NCI-H748 (cell line): ENCODE results near the gene DTX2.
"Not testable (repeated sequence)": the region's sequence is repeated elsewhere in the genome, so short reads cannot be mapped to it uniquely, and the experiment has no call there.

Source experiments
- DNase-seq: peaks from one replicate; lab custom pipeline; 2025; ENCODE audit not compliant: unreplicated experiment; lab: John Stamatoyannopoulos, UW

DTX2 gene

DNA sequence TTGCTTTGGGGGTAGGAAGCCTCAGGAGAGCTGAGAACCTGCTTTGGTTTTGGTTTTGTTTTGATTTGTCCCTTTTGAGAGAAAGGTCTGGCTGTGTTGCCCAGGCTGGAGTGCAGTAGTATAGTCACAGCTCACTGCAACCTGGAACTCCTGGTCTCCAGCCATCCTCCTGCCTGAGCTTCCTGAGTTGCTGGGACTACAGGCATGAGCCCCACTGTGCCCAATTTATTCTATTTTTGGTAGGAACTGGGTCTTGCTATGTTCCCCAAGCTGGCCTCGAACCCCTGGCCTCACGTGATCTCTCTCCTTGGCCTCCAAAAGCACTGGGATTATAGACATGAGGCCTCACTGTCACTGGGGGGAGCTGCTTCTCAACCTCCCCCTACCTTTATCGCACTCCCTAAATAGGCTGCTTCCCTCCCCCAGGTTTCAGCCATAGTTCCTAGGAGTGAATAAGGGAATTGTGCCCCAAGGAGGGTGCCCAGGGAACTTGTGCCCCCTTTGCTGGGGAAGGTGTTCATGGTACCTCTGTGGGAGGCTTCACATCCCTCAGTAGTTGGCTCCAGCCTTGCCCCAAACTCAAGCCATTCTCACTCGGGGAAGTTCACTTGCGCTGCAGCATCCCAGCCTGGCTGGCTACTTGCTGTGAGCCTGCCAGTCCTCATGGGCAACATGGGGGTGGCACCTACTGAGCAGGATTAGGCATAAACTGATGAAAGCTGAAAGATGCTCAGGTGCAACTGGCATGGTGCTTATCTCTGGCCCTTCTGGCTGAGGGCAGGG is 18.7 kb upstream of the DTX2 start:
- DNase-seq, result not testable (repeated sequence)

DNA sequence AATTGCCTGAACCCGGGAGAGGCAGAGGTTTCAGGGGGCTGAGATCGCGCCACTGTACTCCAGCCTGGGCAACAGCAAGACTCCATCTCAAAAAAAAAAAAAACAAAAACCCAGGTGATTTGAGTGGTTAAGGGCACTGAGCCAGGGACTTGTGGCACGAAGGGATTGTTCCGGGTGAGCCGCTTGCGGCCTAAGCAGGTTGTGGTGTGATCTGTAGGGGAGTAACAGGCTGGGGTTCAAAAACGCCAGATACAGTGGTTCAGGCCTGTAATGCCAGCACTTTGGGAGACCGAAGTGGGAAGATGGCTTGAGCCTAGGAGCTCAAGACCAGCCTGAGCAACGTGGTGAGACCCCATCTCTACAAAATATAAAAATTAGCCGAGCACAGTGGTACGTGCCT is 17.7 kb upstream of the DTX2 start:
- not testable (repeated sequence) for DNase-seq

DNA sequence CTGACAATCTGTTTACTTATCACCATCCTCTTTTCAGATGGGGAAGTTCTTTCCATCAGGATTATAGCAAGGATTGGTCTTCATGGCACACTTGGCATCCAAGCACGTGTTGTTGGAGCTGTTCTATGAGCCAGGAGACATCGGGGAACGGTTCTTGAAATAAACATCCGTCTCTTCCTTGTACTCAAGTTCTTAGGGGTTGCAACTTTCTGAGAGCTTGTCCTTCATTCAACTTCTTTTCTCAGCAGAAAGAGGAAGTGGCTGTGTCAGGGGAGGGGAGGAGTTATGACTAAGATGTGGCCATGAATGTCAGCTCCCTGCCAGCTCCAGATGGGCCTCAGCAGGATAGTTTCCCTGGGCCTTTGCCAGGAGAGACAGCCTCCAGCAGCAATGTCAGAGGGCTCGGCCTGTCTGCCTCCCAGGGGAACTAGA is 15.9 kb upstream of the DTX2 start:
- not testable (repeated sequence) for DNase-seq

DNA sequence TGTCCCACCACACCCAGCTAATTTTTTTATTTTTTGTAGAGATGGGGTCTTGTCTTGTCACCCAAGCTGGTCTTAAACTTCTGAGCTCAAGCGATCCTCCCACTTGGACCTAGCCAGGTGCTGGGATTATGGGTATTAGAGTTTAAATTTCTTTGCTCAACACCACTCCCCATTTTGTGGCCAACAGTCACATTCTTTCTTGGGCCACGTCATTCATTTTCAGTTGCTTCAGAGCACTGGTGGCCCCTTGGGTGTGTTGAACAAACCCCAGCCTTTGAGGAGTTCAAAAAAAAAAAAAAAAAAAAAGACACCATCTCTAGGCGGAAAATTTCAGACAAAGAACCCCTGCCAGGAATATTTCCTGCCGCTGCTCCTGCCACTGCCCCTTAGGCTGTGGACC is 4.5 kb upstream of the DTX2 start:
- DNase-seq, result not testable (repeated sequence)

DNA sequence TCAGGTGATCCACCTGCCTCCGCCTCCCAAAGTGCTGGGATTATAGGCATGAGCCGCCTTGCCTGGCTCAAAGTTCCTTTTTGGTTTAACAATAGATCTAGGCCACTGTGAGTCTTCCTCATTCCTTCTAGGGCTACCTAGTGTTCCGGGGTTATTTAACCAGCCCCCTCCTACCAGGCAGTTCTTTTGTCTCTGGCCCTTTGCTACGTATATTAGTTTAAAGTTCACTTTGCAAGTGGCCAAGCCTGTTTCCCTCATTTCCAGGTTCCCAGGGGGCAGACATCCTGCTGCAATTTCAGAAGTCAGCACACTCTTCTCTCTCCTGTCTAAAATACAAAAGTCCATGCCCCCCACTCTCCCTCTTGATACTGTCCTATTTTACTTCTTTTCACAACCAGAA is 3.0 kb upstream of the DTX2 start:
- not testable (repeated sequence) for DNase-seq

DNA sequence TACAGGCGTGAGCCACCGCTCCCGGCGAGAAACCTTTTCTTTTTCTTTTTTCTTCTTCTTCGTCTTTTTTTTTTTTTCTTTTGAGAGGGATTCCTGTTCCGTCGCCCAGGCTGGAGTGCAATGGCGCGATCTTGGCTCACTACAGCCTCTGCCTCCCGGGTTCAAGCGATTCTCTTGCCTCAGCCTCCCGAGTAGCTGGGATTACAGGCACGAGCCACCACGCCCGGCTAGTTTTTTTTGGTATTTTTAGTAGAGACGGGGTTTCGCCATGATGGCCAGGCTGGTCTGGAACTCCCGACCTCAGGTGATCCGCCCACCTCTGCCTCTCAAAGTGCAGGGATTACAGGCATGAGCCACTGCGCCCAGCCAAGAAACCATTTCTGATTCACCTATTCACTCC is 742 bp upstream of the DTX2 start:
- not testable (repeated sequence) for DNase-seq

DNA sequence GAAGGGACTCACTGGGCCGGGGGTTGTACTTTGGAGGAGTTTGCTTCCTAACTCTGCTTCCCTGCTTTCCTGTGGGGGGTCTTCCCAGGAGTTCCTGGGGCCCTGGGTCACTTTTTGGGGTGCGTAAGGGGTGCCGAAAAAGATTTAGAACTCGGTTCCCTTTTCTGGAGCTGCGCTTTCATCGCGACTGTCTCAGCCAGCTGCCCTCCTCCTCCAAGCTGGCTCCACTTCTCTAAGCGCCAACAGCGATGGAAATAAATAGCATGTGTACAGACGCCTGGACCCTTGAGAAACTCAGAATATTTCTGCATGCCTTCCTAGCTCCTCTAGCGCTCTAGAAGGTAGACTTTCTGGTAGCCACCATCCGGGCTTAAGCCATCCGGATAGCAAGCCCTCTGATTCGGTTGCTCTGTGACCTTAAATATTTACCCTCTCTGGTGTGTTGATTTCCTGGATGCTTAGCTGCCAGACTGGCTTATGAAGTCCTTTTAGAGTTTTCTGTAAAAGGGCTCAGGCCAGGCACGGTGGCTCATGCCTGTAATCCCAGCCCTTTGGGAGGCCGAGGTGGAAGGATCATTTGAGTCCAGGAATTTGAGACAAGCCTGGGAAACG is 868 bp downstream of the DTX2 start:
- DNase-seq, result not testable (repeated sequence)

DNA sequence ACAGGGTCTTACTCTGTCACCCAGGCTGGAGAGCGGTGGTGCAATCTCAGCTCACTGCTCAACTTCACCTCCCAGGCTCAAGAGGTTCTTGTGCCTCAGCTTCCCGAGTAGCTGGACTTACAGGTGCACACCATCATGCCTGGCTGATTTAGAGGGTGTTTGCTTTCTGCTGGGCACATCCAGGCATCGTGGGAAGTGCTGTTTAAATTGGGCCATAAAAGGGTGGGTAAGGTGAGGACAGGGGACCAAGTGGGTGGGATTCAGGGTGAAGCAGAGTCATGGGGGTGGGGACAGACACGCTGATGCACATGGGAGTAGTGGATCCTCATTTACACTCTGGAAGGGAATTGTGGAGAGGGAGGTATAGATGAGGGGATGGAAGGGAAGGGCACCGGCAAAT is 3.5 kb downstream of the DTX2 start:
- not testable (repeated sequence) for DNase-seq

DNA sequence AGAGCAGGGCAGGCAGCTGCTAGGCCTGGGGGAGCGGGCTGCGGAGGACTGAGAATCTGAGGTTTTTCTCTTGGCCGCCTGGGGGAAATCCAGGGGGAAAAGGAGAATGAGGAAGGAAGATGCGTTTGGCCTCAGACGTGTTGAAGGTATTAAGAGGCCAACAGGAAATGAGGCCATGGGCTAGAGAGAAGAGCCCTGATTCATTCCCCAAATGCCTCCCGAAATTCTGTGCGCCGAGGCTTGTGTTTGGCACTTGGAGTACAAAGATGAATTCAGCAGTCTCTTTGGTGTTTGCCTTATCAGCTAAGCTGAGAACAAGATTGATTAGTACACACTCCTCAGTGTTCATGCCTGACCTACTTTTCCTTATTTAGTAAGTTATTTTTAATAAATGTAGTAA is 4.4 kb downstream of the DTX2 start:
- DNase-seq, result not testable (repeated sequence)

DNA sequence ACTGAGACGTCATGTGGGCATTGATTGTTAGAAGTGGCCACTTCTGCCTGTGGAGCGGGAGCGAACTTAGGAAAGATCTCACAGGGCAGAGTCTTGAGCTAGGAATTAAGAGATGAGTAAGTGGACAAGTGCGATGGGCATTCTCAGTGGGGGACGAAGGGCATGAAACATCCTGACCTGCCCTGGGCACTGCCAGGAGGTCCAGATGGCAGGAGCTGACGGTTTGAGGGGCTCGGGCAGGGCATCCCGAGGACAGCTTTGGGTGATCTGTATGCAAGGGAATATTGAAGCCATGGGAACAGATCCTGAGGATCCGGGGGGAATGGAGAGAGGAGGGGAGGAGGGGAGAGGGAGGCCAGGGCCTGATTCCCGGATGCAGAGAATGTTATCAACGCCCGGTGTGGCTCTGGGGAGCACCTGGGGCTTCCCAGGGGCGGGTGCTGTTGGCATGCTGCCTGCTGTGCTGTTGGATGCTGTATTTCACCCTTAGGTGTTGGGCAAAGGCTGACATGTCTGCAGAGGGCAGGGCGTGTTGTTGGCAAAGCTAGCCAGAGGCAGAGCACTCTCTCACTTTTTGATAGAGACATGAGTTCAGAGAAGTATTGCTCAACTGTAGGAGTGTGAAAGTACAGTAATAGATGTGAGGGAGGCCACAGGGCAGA is 6.4 kb downstream of the DTX2 start:
- DNase-seq, result not testable (repeated sequence)

DNA sequence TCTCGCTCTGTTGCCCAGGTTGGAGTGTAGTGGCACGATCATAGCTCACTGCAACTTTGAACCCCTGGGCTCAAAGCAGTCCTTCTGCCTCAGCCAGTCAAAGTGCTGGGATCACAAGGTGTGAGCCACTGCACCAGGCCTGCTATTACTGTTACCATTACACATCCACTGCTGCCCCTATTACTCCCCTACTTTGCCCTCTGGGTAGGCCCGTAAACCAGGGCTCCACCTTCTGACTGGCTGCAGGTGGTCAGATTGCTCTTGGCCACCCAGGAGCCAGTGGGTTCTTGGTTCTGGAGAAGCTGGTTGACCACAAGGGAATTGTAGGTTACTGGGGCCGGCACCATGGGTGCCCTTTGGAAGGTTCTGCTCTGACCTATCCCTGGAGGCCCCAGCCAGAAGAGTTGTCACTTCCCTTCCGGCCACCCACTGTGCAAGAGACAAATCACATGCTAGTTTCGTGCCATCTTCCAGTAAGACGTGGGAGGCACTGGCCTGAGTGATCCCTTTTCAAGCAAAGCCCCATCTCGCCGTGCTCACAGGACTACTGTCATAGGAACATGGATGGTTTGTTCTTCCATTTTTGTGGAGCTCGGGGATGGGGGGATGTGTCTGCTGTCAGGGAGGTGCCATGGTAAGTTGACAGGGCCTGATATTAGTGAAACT is 10.2 kb downstream of the DTX2 start:
- DNase-seq, result not testable (repeated sequence)

DNA sequence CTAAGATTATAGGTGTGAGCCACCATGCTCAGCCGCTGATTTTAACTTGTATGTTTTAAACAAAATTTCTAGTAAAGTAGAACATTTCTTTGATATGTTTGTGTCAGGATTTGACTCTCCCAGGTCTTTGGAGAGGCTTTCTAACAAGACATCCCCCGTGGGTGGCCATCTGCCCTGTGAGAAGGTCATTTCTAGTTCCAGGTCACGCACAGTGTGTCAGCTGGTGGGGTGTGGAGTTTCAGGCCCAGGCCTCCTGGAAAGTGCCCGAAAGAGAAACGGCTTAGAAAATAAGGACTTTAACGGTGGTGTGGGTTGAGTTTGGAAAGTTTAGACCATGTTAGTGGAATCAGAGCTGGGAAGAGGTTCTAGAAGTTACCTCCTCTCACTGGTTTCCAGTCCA is 11.6 kb downstream of the DTX2 start:
- DNase-seq, result not testable (repeated sequence)

DNA sequence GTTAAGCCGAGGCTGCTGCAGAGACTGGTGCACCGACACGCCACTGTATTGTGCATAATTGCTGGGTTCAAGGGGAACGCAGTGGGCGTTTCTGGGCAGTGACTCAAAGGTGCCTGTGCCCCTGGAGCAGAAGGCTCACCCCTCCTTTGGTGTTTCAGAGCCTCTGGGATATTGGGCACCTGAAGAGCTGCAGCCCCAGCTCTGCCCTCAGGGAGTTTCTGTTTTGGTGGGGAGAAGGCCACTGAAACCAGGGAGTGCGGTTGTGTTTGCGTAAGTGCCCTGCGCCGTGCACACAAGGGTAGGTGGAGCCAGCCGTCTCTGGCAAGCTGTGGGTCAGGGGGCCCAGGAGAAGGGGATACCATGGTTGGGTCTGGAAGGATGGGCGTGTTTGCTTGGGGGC is 14.8 kb downstream of the DTX2 start:
- not testable (repeated sequence) for DNase-seq

DNA sequence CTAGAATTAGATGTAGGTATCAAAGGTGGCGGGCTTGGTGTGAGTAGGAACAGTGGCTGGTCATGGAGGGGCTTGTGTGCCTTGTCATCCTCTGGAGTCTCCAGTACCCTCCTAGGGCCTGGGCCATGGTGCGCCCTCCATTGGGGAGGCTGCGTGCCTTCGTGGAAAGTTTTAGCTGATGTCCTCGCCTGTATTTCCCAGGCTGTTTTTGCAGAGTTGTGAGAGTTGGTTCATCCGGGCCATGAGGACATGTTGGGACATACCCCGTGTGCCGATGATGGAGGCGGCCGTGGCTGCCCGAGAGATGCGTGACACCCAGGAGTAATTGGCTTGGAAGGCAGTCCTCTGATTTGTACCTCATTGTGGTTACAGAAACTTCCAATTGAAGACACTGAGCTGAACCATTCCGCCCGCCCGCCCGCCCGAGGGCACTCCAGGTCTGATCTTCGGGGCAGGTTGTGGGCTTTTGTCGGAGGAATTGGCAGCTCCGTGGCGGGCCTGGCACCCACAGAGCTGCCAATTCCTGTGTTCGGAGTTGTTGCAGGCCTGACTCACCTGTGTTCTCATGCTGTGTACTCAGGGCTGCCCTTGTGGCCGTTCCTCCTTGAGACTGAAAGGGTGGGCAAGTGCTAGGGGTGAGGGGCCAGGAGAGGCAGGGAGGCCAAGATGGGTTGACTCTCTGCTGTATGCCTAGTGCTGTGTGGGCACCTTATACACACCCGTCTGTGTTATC is 15.4 kb downstream of the DTX2 start:
- not testable (repeated sequence) for DNase-seq

DNA sequence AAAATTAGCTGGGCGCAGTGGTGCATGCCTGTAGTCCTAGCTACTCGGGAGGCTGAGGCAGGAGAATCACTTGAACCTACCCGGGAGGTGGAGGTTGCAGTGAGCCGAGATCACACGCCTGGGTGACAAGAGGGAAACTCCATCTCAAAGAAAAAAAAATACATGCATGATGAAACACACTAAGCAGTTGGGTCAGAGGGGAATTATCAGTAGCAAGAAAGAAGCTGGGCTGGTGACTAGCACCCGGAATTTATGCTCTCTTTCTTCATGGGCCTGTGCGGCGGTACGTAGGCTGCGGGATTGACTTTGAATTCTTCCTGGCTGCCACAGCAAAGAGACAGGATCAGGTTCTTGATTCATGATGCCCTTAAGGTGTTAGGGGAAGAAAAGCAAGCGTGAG is 18.1 kb downstream of the DTX2 start:
- DNase-seq, result not testable (repeated sequence)

DNA sequence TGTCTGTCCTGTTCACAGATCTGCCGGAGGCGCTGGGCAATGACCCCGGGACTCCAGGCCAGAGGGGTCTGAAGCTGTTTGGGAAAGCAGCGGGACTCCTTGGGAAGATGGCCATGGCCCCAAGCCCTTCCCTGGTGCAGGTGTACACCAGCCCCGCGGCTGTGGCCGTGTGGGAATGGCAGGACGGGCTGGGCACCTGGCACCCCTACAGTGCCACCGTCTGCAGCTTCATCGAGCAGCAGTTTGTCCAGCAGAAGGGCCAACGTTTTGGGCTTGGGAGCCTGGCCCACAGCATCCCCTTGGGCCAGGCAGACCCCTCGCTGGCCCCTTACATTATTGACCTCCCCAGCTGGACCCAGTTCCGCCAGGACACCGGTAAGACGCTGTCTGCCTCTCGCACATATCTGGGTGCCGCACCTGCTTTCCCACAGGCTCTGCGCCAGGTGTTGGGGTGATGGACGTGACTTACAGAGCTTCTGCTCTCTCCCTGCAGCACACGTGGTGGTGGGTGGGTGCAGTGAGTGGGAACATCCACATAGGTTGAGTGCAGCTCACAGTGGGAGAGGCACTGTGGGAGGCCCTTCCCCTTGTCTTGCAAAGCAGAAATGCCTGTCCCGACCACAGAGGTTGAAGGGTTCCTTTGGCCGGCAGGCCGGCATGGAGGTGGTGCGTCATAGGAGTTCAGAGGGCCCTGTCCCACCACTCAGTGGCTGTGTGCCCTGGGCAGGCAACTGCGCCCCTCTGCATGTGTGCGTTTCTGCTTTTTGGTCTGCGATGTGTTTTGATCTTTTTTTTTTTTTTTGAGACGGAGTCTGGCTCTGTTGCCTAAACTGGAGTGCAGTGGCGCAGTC is 19.1 kb downstream of the DTX2 start:
- not testable (repeated sequence) for DNase-seq

DNA sequence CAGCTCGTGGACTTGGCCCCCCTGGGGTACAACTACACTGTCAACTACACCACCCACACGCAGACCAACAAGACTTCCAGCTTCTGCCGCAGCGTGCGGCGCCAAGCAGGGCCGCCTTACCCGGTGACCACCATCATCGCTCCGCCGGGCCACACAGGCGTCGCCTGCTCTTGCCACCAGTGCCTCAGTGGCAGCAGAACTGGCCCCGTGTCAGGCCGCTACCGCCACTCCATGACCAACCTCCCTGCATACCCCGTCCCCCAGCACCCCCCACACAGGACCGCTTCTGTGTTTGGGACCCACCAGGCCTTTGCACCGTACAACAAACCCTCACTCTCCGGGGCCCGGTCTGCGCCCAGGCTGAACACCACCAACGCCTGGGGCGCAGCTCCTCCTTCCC is 21.2 kb downstream of the DTX2 start:
- not testable (repeated sequence) for DNase-seq

DNA sequence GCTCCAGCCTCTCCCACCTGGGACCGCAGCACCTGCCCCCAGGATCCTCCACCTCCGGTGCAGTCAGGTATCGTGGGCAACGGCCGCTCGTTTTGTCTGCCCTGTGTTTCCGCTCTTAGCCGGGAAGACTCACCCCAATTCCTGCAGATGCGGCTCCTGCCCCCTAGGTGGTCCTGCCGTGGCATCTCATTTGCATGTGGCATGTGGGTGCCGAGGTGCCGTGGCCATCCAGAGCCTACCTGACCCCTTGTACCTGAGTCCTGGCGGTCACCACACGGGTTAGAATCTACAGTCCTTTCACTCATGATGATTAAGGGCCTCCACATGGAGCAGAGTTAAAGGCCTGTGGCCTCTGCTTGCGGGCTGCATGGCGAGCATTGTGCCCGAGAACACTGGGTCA is 21.6 kb downstream of the DTX2 start:
- not testable (repeated sequence) for DNase-seq

DNA sequence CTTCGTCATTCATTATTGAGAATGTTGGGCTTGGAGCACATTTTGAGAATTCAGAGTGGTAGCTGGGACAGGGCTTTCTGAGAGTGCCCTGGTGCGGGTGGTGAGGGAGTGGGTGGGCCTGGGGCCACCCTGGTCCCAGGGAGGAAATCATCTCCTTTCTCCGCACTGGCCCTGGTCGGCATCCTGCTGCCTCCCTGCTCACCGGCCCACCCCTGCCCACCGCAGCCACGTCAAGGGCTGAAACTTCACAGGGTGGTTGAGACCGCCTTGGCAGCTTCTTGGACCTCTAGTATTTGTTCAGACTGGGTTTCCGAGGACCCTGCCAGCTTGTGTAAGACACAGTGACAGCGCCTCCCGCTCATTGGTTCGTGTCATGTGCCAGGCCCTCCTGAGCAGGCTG is 22.9 kb downstream of the DTX2 start:
- not testable (repeated sequence) for DNase-seq
